Left ventricle myocardium inferior (tissue), 1 donor: ENCODE data around the gene CISTR. TPM values are rescaled to one million over a fixed set of nuclear protein-coding genes. Genes with fewer than 3 reads are reported as not detected.

Experiments used
- DNase-seq: peaks from one replicate; pipeline ENCODE4 v3.0.0-alpha.2; 2020
- H3K27ac ChIP-seq: fragments of 200-600 bp; replicated peaks from 2 replicates; pipeline ENCODE4 v1.8.0; 2021
- H3K27me3 ChIP-seq: fragments of 200-600 bp; 2 replicates; pipeline ENCODE4 v1.8.0; 2021; ENCODE audit warnings: low read depth
- H3K36me3 ChIP-seq: fragments of 200-600 bp; 2 replicates; pipeline ENCODE4 v1.8.0; 2021
- H3K4me1 ChIP-seq: fragments of 200-600 bp; 2 replicates; pipeline ENCODE4 v1.8.0; 2021
- H3K4me3 ChIP-seq: fragments of 200-600 bp; 2 replicates; pipeline ENCODE4 v1.8.0; 2021; ENCODE audit warnings: mild to moderate bottlenecking, moderate library complexity
- H3K9me3 ChIP-seq: fragments of 200-600 bp; replicated peaks from 2 replicates; pipeline ENCODE4 v1.8.0; 2021
- intact Hi-C: fragments of 100-400 bp; cut with micrococcal nuclease; formaldehyde crosslinking; loops from one replicate; pipeline ENCODE4 v1.11.0; 2022
- long read RNA-seq: library from polyadenylated mRNA; unstranded; transcript quantifications from one replicate; pipeline ENCODE4 v2.0.0, GENCODE V29; 2021
- total RNA-seq: library from RNA; stranded (reverse); fragmentation: NEBNext Ultra II Directional; extraction: Animal tissue kit (Norgen Biotek cat#: 25700); gene quantifications from one replicate; pipeline ENCODE4 v1.2.1, GENCODE V29; 2021
- TF ChIP-seq, protein P1 (sequence below): fragments of 200-600 bp; IDR thresholded peaks from 2 replicates; pipeline ENCODE4 v1.8.0; 2021; ENCODE audit warnings: antibody characterized with exemption, mild to moderate bottlenecking, borderline replicate concordance
- donor health status: DM: no; HTN: yes; CAD: no; lungs with severe emphysema.

Gene CISTR
- total RNA-seq = 2.1 TPM
- long read RNA-seq, partial matches to known transcripts = 0 of 3 reads
- long read RNA-seq, other reads (novel, unspliced or antisense) = 3 of 3 reads

DNA sequence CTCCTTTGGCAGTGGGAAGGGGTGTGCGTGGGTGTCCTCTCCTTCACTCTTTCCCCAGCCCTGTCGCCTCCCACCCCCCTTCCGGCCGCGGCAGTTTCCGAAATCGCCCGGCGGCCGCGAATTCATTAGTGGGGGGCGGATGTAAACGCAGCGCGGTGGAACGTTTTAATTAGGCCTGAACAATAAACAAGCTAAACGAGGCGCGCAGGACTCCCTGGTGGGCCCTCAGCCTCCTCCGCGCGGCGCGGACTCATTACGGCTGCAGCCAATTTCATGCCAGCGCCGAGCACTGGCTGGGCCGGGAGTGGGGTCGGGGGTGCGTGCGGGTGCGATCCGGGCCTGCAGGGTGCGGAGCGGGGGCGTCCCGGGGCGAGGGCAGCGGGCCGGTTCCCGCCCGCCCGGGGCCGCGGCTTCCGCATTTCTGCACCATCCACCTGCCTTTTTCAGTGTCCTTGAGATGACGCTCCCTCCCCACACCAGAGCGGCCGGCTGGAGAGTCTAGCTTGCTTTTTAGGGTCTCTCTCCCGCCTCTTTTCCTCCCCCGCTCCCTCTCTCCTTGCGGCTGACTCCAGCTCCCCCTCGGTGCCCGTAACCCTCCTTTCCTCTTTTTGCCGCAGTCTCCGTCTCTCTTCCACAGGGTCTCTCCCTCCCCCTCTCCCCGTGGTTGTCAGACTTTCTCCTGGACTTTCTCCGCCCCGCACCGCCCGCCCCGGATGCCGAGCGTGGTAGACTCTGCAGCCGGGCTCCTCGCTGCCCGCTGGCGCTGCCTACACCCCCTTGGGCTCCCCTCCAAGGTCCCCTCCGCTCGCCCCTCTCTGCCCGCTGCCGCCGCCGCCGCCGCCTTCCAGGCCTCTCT lies at the start of gene CISTR:
CISTR (minus strand) TSS at position 644 of the 856 bp plus-strand sequence.
- no peak for DNase-seq
- Histone ChIP-seq H3K9me3 (no peaks in the 10 kb centered on the region), H3K4me1 (peaks cover 34% of the 10 kb centered on the region), H3K27me3 (peaks cover 57% of the 10 kb centered on the region), H3K27ac (peak within 1 kb of the TSS; percentile 67), H3K36me3 (no peaks in the 10 kb centered on the region), H3K4me3 (peak within 1 kb of the TSS; percentile 73)
- intact Hi-C loops = no loop called here
- TF ChIP-seq, protein P1, sequence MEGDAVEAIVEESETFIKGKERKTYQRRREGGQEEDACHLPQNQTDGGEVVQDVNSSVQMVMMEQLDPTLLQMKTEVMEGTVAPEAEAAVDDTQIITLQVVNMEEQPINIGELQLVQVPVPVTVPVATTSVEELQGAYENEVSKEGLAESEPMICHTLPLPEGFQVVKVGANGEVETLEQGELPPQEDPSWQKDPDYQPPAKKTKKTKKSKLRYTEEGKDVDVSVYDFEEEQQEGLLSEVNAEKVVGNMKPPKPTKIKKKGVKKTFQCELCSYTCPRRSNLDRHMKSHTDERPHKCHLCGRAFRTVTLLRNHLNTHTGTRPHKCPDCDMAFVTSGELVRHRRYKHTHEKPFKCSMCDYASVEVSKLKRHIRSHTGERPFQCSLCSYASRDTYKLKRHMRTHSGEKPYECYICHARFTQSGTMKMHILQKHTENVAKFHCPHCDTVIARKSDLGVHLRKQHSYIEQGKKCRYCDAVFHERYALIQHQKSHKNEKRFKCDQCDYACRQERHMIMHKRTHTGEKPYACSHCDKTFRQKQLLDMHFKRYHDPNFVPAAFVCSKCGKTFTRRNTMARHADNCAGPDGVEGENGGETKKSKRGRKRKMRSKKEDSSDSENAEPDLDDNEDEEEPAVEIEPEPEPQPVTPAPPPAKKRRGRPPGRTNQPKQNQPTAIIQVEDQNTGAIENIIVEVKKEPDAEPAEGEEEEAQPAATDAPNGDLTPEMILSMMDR = no peak

DNA sequence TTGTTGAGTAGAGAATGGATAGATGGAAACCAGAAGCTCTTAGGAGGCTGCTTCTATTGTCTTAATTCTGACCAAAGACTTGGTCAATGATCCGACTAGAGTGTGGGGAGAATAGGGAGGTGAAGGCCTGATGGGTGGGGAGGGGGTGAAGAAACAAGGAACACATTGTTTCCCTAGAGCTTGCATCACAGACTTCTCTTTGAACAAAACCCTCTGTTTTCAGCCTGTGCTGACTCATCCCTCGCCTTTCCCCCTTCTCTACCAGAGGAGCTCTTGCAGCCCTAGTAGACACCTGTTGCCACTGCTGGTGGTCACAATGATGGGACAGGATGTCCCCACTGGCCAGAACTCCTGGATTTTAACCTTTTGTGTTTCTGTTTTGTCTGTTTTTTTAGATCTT lies 46.8 kb upstream of the CISTR start:
- H3K27me3 ChIP-seq = peaks cover 93% of the 10 kb centered on the region
- intact Hi-C loops = no loop called here

DNA sequence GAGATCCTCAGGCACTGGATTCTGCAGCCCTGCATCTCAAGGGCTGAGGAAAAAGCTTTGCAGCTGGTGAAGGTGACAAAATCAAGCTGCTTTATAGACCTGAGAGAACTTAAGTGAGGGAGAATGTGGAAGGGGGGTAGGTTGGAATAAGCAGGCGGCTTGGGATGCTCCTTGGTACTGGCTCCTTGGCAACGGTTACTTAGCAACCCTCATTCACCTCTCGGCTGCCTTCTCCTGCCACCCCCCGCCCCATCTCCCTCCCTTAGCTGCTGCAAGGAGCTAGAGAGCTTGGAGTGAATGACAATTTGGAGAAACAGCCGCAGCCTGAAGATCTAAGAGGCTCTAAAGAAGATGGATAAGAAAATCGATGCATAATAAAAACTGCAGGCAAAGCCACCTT lies 44.1 kb upstream of the CISTR start:
- intact Hi-C loops = no loop called here
- H3K4me3 ChIP-seq = no peak overlapping the region
- peaks cover 93% of the 10 kb centered on the region for H3K27me3 ChIP-seq
- no peak for DNase-seq
- H3K36me3 ChIP-seq = no peaks in the 10 kb centered on the region
- no peaks in the 10 kb centered on the region for H3K4me1 ChIP-seq
- TF ChIP-seq, protein P1 = no peak
- no peak overlapping the region for H3K27ac ChIP-seq
- H3K9me3 ChIP-seq = no peaks in the 10 kb centered on the region

More for the DNA sequence above, 46.8 kb upstream of the CISTR start:
- Histone ChIP-seq H3K27ac (no peak overlapping the region), H3K4me1 (no peaks in the 10 kb centered on the region), H3K4me3 (no peak overlapping the region), H3K36me3 (no peaks in the 10 kb centered on the region), H3K9me3 (no peaks in the 10 kb centered on the region)
- no peak for DNase-seq
- TF ChIP-seq, protein P1 = no peak

DNA sequence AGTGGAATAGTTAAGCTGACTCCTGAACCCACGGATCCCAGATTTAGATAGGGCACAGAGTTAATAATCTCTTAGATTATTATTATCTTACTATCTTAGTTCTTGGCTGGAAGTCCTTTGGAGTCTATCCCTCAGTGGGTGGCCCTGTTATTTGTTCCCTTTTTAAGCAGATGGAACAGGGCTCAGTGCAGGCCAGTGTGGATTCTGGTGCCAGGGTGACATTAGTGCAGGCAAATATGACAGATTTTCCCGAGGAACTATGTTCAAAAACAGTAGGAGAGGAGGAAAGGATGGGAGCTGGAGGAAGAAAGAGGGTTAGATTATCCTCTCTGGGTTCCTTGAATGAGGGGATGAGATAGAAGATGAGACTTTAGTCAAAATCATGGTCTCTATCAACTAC lies 41.4 kb upstream of the CISTR start:
- H3K27ac ChIP-seq = no peak overlapping the region
- intact Hi-C loops = no loop called here
- H3K4me3 ChIP-seq = no peak overlapping the region
- no peak for DNase-seq
- TF ChIP-seq, protein P1 = no peak
- no peaks in the 10 kb centered on the region for H3K4me1 ChIP-seq
- H3K36me3 ChIP-seq = no peaks in the 10 kb centered on the region
- H3K27me3 ChIP-seq = peaks cover 100% of the 10 kb centered on the region
- H3K9me3 ChIP-seq = no peaks in the 10 kb centered on the region

DNA sequence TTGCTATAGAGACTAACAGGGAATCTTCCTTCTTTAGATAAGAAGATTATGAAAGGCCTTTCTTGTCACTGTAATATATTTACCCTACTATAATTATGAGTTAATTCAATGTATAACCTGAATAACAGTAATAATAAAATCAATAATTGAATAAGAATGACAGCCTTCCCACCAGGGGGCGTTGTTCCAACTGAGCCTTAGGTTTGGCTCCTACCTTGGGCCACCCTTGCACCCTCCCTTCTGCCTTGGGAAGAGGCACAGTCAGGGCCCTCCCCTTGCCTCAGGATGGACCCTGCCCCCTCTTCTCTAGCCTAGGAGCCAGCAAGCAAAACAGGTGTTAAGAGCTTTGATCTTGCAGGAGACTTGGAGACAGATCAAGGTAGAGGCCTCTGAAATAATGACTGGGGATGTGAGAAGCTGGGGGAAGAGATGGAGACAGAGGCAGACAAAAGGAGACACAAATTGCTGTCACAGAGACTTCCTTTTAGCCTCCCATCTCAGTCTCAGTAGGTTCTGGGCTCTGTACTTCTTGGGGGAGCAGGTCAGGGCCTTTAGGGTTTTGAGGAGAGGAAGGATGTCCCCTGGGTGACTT lies 40.1 kb upstream of the CISTR start:
- intact Hi-C loops = no loop called here
- Histone ChIP-seq H3K27me3 (peaks cover 94% of the 10 kb centered on the region), H3K4me3 (no peak overlapping the region), H3K9me3 (no peaks in the 10 kb centered on the region), H3K27ac (no peak overlapping the region), H3K4me1 (no peaks in the 10 kb centered on the region), H3K36me3 (no peaks in the 10 kb centered on the region)
- no peak for DNase-seq
- TF ChIP-seq, protein P1 = peak; percentile 41
